T-helper 1 cell (primary cell): ENCODE results near the gene ZNF716.
"Not testable (repeated sequence)": the region's sequence is repeated elsewhere in the genome, so short reads cannot be mapped to it uniquely, and the experiment has no call there.

ENCODE experiments used
- DNase-seq, 5 donors: peaks; one replicate each; pipeline ENCODE4 v3.0.0-alpha.2; 2012 to 2020
- total RNA-seq, 4 donors: gene quantifications; one replicate each; lab custom pipeline; 2026; lab: John Stamatoyannopoulos, UW

Gene ZNF716
- total RNA-seq = 0 reads per million in 4 donors

GRCh38 chr7:57449904-57450303, at the start of gene ZNF716:
TSS of gene ZNF716 (plus strand) at chr7:57450177. CDS start at chr7:57450289, 112 bp downstream.
- DNase-seq = no peak

GRCh38 chr7:57400531-57401155, 49.3 kb upstream of the ZNF716 start:
- no peak for DNase-seq

- not testable (repeated sequence) for DNase-seq
Measured at GRCh38 chr7:57403051-57403450, 46.9 kb upstream of the ZNF716 start.

DNA sequence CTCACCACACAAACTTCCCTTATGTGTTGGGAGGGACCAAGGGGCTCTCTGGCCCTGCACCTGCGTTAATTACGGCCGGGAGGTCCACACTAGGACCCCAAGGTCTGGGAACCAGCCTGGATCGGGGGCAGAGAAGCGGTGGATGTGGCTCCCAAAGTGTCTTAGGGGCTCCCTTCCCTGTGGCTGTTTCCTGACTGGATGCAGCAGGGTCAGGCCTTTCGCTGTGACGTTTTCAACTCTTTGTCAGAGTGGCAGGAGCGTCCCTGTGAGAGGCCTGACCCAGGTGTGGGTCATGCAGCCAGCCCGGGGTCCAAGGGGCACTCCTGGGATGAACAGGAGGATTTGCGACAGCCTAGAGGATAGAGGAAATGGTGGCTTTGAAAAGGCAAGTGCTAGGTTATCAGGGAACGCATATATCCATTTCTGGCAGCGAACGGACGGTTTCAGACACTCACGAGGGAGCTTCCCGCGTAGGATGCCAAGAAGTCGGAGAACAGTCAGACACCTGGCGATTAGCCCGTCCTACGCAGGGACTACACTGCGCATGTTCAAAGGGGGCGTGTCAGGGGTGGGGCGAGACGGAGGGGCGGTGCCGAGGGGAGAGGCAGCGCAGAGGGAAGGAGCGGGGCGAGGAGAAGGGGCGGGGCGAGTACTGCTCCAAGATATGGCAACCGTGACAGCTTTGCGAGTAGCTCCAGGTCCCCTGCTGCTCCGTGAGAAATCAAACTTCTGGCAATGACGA, 46.2 kb upstream of the ZNF716 start:
- DNase-seq = no peak

- no peak for DNase-seq
Measured at GRCh38 chr7:57404343-57404966, 45.5 kb upstream of the ZNF716 start.

DNA sequence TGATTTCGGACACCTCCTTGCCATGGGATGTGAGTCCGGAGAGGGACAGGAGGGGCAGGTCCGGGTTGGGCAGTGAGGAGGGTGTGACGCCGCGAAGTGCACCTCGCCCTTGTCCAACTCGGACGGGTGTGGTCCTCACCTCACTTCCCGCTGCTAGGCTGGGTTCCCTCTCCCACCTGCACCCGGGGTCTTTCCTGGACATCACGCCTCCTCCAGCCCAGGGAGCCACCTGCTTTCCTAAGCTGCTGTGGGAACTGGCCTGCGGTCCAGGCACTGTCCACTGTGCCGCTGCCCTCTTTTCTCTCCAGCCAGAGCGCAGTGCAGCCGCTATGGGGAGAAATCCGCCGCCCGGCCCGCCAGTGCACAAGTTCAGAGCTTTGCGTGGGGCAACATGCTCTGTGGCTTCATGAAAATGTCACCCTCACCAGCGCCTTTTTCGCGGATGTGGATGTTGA, 45.0 kb upstream of the ZNF716 start:
- no peak for DNase-seq

DNA sequence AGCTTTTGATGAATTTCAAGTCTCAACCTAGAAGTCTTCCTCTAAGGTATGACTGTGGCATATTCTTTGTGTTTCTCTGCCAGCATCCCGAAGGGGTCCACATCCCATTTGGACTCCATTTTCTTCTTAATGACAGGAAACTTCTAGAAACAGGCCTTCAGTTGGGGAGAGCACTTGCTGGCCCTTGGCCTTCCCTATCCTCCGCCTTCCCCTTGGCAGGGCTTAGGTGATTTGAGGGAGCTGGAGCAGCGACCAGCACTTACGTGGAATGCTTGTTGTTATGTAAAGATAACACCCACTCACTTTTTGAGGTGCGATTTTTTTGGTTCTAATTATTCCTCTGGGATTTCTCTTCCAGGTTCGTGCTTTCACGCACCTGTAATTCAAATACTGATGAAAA, 42.9 kb upstream of the ZNF716 start:
- DNase-seq = no peak

DNA sequence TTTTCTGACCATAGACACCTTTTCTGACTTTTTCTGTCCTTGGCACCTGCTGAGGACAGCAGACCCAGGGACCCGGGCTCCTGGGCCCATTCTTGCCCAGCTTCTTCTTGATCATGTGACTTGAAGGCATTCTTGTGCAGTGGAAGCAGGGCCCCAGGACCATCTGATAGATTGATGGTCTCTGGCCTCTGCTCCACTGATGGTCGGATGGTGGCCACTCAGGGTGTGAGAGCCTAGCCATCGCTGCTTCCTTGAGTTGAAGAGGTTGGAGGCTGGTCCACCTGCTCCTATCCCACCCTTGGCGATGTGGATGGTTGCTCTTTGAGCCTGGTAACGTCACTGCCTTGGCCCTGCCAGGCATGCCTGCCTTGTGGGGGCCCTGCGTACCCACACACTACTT, 37.8 kb upstream of the ZNF716 start:
- DNase-seq = no peak

DNA sequence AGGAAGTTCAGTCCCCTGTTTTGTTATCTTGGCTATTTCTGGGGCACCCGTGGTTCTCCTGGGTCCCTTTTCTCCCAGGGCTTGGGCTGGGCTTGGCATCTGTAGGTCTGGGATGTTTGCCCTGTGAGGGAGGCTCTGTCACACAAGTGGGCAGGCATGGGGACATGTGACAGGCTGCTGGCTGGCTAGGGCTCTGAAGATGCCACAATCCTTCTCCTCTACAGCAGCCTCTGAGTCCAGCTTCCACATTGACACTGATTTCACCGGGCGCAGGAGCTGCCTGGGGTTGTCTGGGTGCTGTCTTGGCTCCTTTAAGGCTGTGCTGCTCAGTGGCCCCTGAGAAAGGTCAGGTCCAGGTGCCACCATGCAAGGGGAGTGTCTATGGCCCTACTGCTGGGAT, 37.4 kb upstream of the ZNF716 start:
- DNase-seq = no peak

GRCh38 chr7:57413529-57414398, 36.2 kb upstream of the ZNF716 start:
- DNase-seq = no peak

DNA sequence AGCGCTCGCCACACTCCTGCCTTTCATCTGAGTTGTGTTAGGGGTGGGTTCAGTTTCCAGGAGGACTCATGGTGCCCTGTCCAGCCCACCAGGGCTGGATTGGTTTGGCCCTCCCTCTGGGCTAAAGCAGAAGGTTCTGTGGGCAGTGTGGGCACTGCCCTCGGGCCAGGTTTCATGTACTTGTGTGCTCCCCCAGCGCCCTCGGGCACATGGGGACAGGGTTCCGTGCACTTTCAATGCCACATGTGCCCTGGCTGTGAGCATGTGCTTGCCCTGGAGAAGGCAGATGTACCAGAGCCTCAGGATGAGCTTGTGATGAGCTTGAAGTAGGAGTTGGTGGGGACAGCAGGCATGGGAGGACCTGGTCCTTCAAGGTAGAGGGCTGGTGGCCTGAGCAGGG, 35.6 kb upstream of the ZNF716 start:
- no peak for DNase-seq

DNA sequence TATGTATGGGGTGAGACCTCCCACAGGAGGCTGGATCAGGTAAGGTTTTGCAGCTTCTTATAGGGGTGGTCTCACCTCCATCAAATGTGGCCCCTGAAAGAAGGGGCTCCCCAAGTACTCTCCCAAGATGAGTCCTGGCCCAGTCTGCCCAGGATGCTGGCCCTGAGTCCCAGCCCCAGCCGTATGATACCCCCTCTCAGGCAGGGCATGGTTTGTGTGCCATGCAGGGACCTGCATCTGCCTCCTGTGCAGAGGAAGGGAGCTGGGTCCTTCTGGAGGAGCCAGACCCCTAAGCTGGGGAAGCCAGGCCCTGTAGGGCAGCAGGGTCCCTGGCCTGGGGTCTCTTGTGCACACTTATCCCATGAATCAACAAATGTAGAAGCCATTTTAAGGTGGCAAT, 35.1 kb upstream of the ZNF716 start:
- no peak for DNase-seq

GRCh38 chr7:57415326-57415725, 34.7 kb upstream of the ZNF716 start:
- no peak for DNase-seq

DNA sequence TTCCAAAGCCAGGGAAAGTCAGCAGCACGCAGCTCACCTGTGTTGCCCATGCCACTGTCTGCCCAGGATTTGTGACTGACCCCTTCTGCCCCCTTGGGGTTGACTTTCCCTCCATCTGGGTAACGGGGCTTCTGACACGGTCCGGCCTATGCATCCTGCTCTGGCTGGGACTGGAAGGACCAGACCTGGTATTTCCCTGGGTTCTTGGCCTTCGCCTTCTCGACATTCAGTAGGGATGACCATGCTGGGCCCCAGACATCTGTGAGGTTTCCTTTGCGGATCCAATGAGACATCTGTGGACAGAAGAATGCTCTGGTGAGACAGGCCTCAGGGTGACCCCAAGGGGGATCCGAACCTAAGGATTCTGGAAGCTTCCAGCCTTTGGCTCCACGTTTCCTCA, 34.2 kb upstream of the ZNF716 start:
- DNase-seq = no peak

DNA sequence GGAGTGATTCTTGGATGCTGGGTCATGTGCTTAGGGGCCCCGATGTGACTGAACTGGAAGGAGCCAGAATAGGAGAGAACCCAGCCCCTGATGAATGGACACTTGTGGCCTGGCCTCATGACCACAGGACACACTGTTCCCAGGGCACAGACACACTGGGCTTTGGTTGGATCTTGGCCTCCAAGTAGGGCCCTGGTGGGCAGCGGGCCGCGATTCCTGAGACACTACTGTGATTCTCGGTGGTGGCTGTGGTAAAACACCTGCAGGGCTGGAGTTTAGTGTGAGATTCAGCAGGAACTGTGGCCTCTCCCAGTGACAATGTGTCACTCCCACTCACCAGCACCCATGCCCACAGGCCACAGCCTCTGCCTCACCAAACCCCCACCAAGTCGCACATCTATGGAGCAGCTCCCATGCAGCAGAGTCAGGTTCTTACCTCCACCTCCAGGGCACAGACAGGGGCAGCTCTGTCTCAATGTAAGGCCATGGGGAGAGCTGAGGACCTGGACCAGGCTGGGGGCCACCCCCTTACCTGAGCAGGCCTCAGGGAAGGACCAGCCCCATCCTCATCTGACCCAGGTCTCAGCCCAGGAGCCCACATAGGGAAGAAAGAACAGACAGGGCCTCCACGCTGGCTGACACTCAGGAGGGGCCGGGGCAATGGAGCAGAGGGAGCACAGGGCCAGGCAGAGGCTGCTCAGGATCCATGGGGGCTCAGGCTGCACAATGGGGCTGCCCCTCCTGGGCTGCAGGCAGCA, 33.2 kb upstream of the ZNF716 start:
- DNase-seq = no peak

GRCh38 chr7:57417736-57418135, 32.2 kb upstream of the ZNF716 start:
- DNase-seq = no peak

DNA sequence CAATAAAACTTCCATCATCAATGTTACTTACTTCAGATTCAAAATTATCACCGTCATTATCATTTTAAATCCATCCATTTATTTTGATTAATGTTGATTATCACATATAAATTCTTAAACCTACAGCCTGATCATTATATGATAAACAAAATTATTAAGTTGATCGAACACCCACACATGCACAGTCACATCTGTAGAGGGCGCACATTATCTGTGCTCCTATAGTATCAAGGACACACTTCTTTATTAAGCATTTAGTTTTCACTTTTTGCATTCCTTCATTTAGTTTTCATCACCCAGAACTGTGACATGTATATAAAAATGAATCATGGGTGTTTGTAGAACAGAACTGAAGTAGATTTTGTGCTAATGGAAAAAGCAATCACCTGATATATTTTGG, 26.2 kb upstream of the ZNF716 start:
- DNase-seq = no peak

GRCh38 chr7:57424515-57425238, 25.3 kb upstream of the ZNF716 start:
- no peak for DNase-seq

DNA sequence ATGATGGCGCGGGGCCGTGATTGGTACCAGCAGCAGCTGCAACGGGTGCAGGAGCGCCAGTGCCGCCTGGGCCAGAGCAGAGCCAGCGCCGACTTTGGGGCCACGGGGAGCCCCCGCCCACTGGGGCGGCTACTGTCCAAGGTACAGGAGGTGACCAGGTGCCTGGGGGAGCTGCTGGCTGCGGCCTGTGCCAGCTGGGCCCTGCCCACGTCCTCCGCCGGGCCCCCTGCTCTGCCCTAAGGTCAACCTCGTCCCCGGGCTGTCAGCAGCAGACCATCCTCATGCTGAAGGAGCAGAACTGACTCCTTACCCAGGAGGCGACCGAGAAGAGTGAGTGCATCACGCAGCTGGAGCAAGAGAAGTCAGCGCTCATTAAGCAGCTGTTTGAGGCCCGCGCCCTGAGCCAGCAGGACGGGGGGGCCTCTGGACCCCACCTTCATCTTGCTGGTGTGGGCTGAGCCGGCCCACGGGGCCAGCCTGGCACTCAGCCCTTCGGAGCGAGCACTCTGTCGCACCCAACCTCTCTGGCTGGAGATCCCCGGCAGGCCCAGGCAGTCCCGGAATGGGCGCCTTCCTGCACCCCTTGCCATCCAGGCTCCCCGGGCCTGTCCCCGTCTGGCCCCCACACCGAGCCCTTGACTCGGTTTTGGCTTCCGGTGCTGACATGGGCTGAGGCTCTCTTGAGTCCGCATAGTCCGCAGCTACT, 24.6 kb upstream of the ZNF716 start:
- DNase-seq = no peak

DNA sequence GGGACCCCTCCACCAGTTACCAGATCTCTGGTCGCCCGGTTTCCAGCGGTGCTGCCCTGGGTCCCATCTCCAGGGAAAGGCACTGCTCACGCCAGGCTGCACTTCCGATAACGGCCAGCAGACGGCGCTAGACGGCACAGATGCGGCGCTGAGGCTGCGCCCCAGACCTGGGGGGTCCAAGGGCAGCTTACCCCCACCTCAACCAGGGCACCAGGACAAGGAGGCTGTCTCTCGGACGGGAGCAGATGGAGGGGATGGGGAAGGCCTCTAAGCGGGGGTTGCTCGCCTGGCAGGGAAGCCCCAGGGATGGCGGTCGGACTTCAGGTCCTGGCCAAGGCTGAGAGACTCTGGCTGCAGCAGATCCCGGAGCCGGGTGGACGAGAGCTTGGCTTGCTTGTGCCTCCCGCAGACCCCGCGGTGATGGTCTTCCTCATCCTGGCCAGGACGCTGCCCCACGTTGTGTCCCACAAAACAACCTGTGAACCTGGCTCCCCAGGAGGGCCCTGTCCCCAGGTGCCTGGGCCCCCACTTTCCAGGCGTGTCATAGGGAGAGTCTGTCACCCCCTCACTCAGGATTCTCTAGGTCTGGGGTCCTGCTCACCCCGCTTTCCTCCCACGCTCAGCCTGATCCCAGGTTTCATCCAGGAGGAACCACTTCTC, 23.9 kb upstream of the ZNF716 start:
- DNase-seq = no peak
